Stimulated activated CD4-positive, alpha-beta T cell treated with anti-CD3 and anti-CD28 coated beads, TNF-alpha, amount 100 ng/mL, for 1 hour (primary cell): ENCODE data around the gene EPHB1.
"Not testable (repeated sequence)": the region's sequence is repeated elsewhere in the genome, so short reads cannot be mapped to it uniquely, and the experiment has no call there.

ENCODE experiments used
- DNase-seq, 3 donors: peaks; one replicate each; pipeline ENCODE4 v3.0.0-alpha.2; 2020; ENCODE audit warnings: low read depth in 3 of 3, low spot score in 1 of 3

Gene EPHB1

GRCh38 chr3:134991472-134992010 lies 196.5 kb downstream of the EPHB1 start:
- DNase-seq: no peak

- DNase-seq: no peak
Measured at GRCh38 chr3:134992180-134992579, 197.1 kb downstream of the EPHB1 start.

- no peak for DNase-seq
Measured at GRCh38 chr3:134992586-134992985, 197.5 kb downstream of the EPHB1 start.

GRCh38 chr3:134993011-134993410 lies 198.0 kb downstream of the EPHB1 start:
- DNase-seq: no peak

- DNase-seq: no peak
Measured at GRCh38 chr3:134998158-134998557, 203.1 kb downstream of the EPHB1 start.

GRCh38 chr3:134998855-134999254 lies 203.8 kb downstream of the EPHB1 start:
- DNase-seq: no peak

GRCh38 chr3:135000465-135000864 lies 205.4 kb downstream of the EPHB1 start:
- DNase-seq: no peak

GRCh38 chr3:135005616-135006015 lies 210.6 kb downstream of the EPHB1 start:
- not testable (repeated sequence) for DNase-seq

GRCh38 chr3:135007607-135008006 lies 212.5 kb downstream of the EPHB1 start:
- no peak for DNase-seq

- no peak for DNase-seq
Measured at GRCh38 chr3:135008326-135008725, 213.3 kb downstream of the EPHB1 start.

- no peak for DNase-seq
Measured at GRCh38 chr3:135009014-135009413, 214.0 kb downstream of the EPHB1 start.

GRCh38 chr3:135012101-135012500 lies 217.0 kb downstream of the EPHB1 start:
- no peak for DNase-seq

- no peak for DNase-seq
Measured at GRCh38 chr3:135013206-135013605, 218.1 kb downstream of the EPHB1 start.

- no peak for DNase-seq
Measured at GRCh38 chr3:135014566-135014965, 219.5 kb downstream of the EPHB1 start.

GRCh38 chr3:135017003-135017893 lies 222.2 kb downstream of the EPHB1 start:
- no peak for DNase-seq

- no peak for DNase-seq
Measured at GRCh38 chr3:135018149-135018923, 223.3 kb downstream of the EPHB1 start.

- DNase-seq: no peak
Measured at GRCh38 chr3:135020181-135020580, 225.1 kb downstream of the EPHB1 start.

GRCh38 chr3:135023996-135024658 lies 229.1 kb downstream of the EPHB1 start:
- no peak for DNase-seq

GRCh38 chr3:135030768-135031615 lies 235.9 kb downstream of the EPHB1 start:
- not testable (repeated sequence) for DNase-seq

GRCh38 chr3:135033737-135034136 lies 238.7 kb downstream of the EPHB1 start:
- no peak for DNase-seq
